ENCODE data around the gene MGAT4A.
"Not testable (repeated sequence)": the region's sequence is repeated elsewhere in the genome, so short reads cannot be mapped to it uniquely, and the experiment has no call there.

Gene MGAT4A

DNA sequence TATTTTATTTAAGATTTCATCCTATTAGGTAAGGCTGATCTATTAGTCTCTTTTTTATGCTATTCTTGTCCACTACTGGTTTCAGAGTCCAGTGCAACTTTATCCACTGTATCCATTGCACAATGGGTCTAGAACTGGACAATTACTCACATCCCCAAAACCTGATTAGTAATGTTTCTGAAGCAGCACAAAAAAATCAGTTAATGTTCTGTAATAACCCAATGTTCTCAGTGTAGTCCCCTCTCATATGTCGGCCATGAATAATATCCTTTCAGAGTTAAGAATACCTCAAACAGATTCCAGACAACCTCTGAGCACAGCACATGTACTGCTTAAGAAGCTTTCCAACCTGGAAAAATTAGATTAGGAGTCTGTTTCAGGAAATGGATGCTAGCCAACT, 29.7 kb downstream of the MGAT4A start:
- DNase-seq: no peak

DNA sequence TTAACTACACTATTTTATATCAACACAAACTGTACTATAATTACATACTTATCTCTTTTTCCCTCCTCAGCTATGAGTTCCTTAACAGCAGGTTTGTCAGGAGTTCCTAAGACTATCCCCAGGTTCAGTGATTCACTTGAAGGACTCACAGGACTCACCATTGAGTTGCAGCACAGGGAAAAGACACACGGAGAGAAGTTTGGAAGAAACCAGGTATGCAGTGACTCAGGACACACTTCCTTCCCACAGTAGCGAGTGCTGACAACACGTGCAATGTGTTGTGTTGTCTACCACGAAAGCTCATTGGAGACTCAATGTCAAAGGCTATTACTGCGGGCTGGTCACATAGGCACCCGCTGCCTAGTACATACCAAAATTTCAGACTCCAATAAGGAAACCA, 32.0 kb downstream of the MGAT4A start:
- no peak for DNase-seq

DNA sequence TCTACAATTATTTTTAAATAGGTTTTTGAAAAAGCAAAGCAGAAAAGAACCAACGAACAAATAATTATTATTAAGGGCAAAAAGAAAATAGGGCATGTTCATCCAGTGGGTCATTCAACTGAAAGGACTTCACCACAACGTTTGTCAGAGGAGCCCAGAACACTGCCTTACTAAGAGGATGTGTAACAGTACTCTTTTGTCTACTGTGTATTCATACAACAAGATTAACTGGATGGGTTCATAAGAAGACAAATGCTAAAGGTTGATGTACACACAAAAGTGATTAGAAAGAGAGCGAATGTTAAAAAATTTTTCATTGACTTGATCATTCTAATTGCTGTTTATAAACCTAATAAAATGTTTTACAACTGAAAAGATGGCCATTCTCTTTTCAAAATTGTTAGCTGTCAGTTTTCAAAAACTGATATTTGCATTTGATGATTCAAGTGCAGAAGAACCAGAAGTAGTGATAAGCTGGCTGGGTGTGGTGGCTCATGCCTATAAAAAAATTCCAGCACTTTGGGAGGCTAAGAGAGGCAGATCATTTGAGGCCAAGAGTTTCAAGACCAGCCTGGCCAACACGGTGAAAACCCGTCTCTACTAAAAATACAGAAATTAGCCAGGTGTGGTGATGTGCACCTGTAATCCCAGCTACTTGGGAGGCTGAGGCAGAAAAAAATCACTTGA, 33.1 kb downstream of the MGAT4A start:
- no peak for DNase-seq

DNA sequence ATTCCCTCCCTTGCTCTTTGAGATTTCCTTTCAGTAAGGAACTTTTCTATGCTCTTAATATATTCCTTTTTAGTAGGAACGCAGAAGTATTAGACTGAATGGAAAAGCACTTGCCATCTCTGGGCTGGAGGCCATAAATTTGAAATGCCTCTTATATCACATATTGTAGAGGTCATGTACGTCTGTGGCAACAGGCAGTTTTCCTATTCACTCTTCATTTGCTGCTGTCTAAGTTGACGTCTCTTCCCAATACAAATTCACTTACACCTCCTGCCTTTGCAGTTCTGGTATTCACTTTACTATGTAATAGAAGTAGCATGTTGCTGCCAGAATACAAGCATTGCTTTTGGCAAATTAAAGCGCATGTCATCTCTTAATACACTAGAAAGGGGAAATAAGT, 34.7 kb downstream of the MGAT4A start:
- DNase-seq: no peak

DNA sequence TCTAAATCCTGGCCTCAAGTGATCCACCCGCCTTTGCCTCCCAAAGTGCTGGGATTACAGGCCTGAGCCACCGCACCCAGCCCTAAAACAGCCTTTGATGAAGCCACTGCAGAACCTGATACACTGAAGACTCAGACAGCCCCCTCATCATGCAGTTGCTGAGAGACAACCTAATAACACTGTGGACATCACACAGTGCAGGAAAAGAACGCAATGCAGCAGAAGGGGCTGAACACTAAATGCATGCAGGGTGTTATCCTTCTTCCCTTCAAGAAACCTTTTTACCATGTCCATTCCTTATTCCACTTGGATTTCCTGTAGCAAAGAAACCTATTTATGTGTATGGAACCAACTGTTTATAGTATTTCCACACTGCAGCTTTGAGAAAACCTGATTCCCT, 35.7 kb downstream of the MGAT4A start:
- DNase-seq: no peak

DNA sequence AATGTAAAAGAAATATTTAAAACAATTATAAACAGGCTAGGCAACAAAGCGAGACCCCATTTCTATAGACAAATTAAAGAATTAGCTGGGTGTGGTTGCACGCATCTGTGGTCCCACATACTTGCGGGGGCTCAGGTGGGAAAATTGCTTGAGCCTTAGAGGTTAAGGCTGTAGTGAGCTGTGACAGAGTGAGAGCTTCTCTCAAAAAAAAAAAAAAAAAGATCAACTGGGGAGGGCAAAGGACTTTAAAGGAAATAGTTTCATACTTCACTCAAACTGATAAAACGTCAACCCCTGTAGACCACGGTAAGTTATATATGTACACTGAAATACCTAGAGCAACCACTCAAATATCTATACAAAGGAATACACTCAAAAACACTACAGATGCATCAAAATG, 37.5 kb downstream of the MGAT4A start:
- no peak for DNase-seq

DNA sequence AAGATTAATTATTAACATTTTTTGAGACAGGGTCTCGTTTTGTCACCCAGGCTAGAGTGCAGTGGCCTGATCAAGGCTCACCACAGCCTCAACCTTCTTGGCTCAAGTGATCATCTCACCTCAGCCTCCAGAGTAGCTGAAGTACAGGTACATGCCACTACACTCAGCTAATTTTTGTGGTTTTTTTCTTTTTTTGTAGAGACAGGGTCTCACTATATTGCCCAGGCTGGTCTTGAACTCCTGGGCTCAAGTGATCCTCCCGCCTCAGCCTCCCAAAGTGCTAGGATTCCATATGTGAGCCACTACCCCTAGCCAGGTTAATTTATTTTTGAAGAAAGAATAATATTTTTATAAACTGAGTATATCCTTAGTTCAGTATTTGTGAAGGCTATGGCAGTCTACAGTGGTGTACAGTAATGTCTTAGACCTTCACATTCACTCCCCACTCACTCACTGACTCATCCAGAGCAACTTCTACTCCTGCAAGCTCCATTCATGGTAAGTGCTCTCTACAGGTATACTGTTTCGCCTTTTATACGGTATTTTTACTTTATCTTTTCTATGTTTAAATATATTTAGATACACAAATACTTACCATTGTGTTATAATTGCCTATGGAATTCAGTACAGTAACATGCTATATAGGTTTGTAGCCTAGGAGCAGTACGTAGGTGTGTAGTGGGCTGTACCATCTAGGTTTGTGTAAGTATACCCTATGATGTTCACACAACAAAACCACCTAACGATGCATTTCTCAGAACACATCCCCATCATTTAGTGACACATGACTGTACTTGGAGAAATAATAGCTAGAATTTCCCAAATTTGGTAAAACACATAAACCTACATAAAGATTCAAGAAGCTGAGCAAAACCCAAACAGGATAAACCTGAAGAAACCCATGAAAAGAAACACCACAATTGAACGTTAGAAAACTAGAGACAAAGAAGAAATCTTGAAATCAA, 38.6 kb downstream of the MGAT4A start:
- DNase-seq: no peak

DNA sequence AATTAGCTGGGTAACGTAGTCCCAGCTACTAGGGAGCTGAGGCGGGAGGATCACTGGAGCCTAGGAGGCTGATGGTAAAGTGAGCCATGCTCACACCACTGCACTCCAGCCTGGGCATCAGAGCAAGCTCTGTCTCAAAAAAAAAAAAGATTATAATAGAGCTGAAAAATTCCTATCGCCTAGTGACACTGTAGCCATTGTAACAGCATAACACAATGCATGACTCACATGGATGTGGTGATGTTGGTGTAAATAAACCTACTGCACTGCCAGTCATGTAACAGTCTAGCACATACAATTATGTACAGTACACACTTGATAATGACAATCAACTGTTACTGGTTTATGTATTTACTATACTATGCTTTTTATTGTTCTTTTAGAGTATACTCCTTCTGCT, 39.6 kb downstream of the MGAT4A start:
- DNase-seq: no peak

DNA sequence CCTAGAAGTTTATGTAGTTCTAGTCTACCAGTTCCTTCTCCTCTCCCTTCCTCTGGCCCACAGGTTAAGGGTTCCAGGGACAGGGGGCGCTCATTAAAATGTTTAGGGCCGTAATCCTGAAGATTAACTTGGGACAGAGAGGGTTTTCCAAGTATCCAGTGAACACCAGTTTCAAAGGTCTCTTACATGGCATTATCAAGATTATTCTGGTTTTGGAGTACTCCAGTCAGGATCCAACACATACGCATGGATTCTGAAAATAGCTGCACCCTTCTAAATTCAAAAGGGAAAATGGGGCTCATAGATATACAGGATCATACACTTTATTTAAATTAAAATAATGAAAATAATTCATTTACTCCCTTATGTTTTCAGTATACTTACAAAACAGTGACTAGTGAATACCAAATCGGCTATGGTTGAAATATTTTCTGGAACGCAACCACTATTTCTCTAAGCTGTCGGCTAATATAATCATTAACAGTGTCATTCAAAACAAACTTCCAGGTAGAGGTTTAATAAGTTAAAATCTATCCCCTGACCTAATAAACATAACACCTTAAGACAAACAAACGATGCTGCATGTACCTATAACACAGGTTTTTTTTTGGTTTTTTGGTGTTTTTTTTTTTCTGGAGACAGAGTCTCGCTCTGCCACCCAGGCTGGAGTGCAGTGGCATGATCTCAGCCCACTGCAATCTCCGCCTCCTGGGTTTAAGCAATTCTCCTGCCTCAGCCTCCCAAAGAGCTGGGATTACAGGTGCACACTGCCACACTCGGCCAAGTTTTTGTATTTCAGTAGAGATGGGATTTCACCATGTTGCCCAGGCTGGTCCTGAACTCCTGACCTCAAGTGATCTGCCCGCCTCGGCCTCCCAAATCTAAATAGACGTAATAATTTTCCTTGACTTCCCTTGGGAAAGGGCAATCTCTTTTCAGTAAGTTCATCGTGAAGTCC, 44.7 kb downstream of the MGAT4A start:
- no peak for DNase-seq

DNA sequence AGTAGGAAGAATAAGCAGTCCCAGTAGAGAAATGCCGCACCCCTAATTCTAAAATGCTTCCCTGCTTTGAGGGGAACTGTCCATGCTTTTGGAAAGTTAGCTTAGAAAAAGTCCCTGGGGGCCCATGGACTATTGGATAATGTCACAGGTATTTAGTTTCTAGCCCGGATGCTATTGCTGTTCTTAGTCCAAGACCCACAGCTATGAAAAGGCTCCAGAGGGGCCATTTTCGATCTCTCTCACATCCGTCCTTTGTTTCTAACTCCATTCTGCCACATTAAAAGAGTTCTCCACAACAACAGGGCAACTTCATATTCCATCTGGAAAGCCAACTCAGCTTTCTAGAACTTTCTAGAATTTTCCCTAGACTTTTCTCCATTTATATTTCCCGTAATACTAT, 47.2 kb downstream of the MGAT4A start:
- DNase-seq: no peak

DNA sequence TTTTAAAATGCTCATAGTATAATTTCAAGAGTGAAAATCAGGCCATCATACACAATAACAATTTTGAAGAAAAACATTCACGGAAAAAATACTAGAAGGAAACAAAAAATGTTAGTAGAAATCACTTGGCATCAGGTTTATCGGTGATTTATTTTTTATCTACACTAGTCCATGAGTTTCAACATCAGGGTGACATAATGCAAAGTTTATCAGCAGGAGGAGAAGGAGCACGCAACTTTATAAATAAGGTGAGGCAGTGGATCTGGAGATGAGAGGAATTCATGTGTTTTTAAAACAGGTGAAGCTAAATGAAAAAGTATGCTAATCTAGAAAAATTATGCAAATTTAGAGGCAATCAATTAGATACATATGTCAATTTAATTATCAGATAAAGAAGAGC, 54.2 kb downstream of the MGAT4A start:
- no peak for DNase-seq

DNA sequence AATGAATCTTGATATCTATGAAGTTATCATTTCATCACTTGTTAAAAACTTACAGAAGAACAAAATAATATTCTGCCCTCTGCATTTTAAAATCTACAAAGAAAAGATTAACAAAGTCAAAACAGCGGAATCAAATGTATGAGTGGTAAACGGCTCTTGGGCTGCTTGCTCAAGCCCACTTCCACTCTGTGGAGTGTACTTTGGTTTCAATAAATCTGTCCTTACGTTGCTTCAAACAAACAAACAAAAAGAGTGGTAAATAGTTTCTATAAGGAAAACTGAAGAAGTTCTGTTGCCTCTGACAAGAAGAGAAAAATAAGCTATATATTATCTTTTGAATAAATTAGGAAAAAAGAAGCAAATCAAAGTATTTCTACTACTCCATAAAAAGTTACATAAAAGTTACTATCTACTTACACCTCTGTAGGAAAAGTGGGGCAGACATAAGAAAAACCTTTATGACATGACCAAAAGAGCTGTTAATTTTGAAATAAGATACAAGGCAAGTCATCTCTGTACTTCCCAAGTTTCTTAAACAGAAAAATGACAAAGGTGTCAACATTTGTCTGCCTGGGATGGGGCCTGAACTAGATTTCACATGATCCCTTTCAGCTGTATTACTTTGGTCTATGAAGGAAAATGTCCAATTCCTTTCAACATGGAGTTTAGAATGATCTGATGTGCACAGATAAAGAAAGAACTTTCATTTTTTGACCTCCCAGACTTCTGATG, 56.5 kb downstream of the MGAT4A start:
- no peak for DNase-seq

DNA sequence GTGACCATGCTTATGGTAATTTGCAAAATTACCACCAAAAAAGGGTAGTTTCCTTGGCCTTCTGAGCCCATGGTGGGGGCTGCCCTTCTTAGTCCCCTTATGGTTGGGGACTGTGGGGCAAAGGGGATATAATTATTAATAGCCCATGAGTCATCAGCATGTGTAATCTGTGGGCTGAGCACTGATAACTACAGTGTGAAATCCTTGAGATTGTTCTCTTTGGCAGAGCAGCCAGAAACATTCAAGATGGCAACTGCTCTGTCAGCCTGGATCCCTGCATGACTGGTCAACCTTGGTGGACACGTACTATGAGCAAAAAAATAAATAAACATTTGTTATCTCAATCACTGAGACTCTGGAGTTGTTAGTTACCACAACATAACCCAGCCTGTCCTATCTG, 61.3 kb downstream of the MGAT4A start:
- DNase-seq: no peak

DNA sequence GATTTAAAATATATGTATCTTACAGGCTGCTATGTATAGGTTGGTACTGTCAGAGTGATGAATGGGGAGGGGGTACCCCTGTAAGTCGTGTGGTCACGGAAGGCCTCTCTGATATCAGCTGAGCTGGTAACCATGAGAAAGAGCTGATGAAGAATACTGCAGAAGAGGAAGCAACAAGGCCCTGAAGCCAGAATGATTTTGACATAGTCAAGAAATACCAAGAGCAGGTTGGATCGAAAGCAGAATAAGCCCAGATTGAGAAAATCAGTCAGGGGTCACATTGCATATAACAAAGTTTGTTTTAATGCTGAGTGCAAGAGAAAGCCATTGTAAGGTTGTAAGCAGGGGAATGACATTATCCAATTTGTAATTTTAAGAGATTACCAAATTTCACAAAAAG, 65.3 kb downstream of the MGAT4A start:
- no peak for DNase-seq

DNA sequence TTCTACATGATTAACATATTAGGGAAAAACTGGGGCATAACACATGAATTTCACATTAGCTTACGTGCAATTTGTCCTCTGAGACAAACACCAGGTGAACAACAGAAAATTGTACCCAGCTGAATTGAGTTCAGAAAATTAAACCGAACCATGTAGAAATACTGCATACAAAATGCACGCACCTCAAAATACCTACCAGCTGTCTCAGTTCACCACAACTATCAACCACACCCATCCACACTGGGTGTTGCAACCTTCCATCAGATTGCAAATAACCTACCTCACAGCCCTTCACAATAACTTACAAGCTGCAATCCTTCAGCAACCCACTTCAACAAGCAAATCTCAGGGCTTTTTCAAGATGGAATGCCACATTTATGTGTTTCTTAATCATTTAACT, 66.6 kb downstream of the MGAT4A start:
- DNase-seq: no peak

DNA sequence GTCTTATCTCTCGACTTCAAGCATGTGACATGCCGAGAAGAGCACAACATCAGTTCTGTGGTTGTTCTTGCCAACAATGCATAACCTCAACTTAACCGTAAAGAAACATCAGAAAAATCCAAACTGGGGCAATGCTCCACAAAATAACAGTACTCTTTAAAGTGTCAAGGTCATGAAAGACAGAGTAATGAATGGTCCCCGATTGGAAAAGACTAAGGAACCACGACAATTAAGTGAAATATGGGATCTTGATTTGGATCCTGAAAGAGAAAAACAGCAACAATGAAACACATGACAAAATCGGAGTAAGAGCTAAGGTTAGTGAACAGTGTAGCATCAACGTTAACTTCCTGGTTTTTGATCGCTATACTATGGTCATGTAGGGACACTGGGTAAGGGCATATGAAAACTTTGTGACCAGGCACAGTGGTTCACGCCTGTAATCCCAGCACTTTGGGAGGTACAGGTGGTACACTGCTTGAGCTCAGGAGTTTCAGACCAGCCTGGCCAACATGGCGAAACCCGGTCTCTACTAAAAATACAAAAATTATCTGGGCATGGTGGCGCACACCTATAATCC, 67.3 kb downstream of the MGAT4A start:
- DNase-seq: no peak

DNA sequence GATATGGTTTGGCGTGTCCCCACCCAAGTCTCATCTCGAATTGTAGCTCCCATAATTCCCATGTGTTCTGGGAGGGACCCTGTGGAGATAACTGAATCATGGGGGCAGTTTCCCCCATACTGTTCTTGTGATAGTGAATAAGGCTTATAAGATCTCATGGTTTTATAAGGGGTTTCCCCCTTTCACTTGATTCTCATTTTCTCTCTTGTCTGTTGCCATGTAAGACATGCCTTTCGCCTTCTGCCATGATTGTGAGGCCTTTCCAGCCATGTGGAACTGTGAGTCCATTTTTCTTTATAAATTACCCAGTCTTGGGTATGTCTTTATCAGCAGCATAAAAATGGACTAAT, 71.5 kb downstream of the MGAT4A start:
- DNase-seq: not testable (repeated sequence)

DNA sequence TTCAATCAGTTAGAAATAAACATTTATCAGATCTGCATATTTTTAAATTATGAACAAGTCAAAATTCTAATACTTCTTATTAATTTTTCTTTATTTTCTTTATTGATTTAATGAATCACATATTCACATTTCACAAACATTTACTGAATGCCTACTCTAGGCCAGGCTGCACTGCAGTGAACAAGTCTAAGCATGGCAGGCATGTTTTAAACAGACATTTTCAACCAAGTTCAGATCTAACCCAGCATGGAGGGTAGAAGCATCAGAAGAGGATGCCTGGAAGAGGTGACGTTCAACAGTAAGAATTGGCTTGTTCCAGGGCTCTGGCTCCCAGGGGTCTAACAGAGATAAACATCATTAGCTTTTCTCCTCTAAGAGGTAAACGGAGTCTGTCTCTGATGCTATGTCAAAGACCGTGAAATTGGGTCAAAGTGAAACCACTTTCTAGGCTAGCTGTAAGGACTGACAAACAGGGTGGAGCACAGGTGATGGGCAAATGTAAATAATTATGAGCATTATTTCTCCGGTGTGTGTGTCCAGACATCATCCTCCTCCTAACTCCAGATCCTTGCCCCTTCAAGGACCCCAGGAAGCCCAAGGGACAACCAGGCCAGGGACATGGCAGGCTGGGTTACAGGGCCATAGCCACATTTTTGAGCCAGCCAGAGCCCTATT, 72.0 kb downstream of the MGAT4A start:
- DNase-seq: no peak

DNA sequence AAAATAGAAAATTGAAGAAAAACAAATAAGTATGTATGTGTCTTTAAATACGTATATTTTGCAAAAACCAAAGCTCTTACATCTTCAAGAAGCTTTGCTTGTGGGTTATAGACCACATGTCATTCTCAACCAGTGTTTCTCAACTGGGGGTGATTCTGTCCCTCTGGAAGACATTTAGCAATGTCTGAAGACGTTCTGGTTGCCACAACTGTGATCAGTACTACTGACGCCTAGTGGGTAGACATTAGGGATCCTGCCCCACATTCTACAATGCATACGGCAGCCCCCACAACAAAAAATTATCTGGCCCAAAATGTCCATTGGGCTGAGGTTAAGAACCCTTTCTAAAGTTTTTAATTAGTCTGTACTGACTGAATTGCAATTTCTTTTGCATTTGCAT, 74.1 kb downstream of the MGAT4A start:
- DNase-seq: no peak

DNA sequence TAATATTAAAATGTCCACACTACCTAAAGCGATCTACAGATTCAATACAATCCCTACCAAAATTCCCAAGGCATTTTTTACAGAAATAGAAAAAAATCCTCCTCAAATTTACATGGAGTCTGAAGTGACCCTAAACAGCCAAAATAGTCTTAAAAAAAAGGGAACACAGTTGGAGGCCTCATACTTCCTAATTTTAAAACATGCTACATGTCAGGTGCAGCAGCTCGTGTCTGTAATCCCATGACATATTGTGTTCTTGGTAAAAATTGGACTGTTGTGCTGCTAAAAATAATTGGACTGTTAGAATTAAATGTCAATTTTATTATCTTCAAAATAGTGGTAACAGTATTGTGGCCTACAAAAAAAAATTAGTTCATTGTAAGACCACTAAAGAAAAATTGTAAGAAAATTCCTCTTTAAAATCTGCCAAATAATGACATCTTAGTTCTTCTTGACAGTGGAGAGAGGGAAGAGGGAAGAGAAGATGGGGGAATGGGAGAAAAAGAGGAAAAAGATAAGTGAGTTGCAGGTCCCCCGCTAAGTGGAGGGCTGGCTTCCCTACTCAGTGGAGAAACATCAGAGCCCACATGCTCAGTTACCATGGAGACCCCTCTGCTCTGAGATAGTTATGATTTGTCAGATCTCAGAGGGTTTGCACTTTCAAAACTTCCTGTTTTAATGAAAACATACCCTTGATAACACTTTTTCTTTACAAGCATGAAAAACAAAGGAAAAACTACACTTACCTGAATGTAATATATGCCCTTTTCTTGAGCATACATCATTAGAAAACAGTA, 76.0 kb downstream of the MGAT4A start:
- no peak for DNase-seq

DNA sequence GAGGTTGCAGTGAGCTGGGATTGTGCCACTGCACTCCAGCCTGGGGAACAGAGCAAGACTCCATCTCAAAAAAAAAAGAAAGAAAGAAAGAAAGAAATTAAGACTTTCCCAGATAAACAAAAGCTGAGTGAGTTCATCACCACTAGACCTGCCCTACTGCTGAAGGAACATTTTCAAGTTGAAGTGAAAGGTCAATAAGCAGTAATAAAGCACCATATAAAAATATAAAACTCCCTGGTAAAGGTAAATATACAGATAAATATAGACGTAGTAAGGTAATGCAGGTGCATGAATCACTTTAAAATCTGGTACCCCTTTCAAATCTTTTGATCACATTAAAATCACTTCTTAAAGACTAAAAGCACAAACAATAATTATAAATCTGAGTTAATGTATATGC, 79.9 kb downstream of the MGAT4A start:
- DNase-seq: no peak
